ENCODE measurements around the gene VWF.
"Not testable (repeated sequence)": the region's sequence is repeated elsewhere in the genome, so short reads cannot be mapped to it uniquely, and the experiment has no call there.

DNA sequence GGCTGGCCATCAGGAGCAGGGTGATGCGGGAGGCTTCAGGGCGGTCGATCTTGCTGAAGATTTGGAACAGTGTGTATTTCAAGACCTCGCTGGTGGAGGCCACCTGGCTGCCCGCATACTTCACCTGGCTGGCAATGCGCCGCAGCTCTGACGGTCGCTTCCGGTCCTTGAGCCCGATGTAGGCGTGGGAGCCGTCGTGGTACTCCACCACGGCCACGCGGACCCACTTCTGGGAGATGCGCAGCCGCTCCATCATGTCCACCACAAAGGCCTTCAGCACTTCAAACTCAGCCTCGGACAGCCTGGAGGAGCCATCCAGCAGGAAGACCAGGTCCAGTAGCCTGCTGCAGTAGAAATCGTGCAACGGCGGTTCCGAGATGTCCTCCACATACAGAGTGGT is 105.2 kb downstream of the VWF start:
- not testable (repeated sequence) for TF ChIP-seq MAX (IDR thresholded peaks at IDR 0.05; ENCODE audit: low read depth, low read length); YY1 (IDR thresholded peaks at IDR 0.05; ENCODE audit: low read depth, low read length); CTCF (IDR thresholded peaks at IDR 0.05 in 2 of 3, conservative IDR thresholded peaks at IDR 0.05 in 1 of 3; ENCODE audit: control insufficient read depth in 2 of 3, extremely low read depth in 1 of 3, insufficient read depth in 1 of 3, low read depth in 3 of 3, low read length in 3 of 3); HCFC1 (IDR thresholded peaks at IDR 0.05; ENCODE audit: low read length); ZNF207 (IDR thresholded peaks at IDR 0.05; ENCODE audit: borderline replicate concordance); SREBF1 (IDR thresholded peaks at IDR 0.05; ENCODE audit: low read length); POLR2A (IDR thresholded peaks at IDR 0.05; ENCODE audit: low read depth, low read length); SUZ12 (IDR thresholded peaks at IDR 0.05; ENCODE audit: unreplicated experiment)
- TF ChIP-seq, protein P1, sequence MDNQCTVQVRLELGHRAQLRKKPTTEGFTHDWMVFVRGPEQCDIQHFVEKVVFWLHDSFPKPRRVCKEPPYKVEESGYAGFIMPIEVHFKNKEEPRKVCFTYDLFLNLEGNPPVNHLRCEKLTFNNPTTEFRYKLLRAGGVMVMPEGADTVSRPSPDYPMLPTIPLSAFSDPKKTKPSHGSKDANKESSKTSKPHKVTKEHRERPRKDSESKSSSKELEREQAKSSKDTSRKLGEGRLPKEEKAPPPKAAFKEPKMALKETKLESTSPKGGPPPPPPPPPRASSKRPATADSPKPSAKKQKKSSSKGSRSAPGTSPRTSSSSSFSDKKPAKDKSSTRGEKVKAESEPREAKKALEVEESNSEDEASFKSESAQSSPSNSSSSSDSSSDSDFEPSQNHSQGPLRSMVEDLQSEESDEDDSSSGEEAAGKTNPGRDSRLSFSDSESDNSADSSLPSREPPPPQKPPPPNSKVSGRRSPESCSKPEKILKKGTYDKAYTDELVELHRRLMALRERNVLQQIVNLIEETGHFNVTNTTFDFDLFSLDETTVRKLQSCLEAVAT (IDR thresholded peaks at IDR 0.05), result not testable (repeated sequence)
- TF ChIP-seq, protein P2, sequence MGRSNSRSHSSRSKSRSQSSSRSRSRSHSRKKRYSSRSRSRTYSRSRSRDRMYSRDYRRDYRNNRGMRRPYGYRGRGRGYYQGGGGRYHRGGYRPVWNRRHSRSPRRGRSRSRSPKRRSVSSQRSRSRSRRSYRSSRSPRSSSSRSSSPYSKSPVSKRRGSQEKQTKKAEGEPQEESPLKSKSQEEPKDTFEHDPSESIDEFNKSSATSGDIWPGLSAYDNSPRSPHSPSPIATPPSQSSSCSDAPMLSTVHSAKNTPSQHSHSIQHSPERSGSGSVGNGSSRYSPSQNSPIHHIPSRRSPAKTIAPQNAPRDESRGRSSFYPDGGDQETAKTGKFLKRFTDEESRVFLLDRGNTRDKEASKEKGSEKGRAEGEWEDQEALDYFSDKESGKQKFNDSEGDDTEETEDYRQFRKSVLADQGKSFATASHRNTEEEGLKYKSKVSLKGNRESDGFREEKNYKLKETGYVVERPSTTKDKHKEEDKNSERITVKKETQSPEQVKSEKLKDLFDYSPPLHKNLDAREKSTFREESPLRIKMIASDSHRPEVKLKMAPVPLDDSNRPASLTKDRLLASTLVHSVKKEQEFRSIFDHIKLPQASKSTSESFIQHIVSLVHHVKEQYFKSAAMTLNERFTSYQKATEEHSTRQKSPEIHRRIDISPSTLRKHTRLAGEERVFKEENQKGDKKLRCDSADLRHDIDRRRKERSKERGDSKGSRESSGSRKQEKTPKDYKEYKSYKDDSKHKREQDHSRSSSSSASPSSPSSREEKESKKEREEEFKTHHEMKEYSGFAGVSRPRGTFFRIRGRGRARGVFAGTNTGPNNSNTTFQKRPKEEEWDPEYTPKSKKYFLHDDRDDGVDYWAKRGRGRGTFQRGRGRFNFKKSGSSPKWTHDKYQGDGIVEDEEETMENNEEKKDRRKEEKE (IDR thresholded peaks at IDR 0.05), result not testable (repeated sequence)
